HG02763 (cell line): ENCODE results near the gene CMIP.
"Not testable (repeated sequence)": the region's sequence is repeated elsewhere in the genome, so short reads cannot be mapped to it uniquely, and the experiment has no call there.

ENCODE experiments used
- ATAC-seq: cut with Tn5 transposase; IDR thresholded peaks from one replicate; pipeline ENCODE4 v1.9.1; 2021; ENCODE audit warnings: mild to moderate bottlenecking, moderate library complexity; ENCODE audit not compliant: unreplicated experiment

The CMIP gene

GRCh38 chr16:81671738-81672597, 227.4 kb downstream of the CMIP start:
- no peak for ATAC-seq

- ATAC-seq: no peak
These were observed 228.8 kb downstream of the CMIP start for GRCh38 chr16:81673432-81673831.

GRCh38 chr16:81675662-81676061, 231.1 kb downstream of the CMIP start:
- ATAC-seq: no peak

GRCh38 chr16:81676066-81676882, 231.7 kb downstream of the CMIP start:
- no peak for ATAC-seq

- no peak for ATAC-seq
These were observed 232.5 kb downstream of the CMIP start for GRCh38 chr16:81676883-81677737.

- no peak for ATAC-seq
These were observed 233.9 kb downstream of the CMIP start for GRCh38 chr16:81678326-81679095.

GRCh38 chr16:81679721-81680430, 235.3 kb downstream of the CMIP start:
- ATAC-seq: no peak

GRCh38 chr16:81680444-81681275, 236.1 kb downstream of the CMIP start:
- ATAC-seq: no peak

GRCh38 chr16:81681311-81681710, 236.7 kb downstream of the CMIP start:
- no peak for ATAC-seq

- ATAC-seq: no peak
These were observed 239.7 kb downstream of the CMIP start for GRCh38 chr16:81684242-81684837.

GRCh38 chr16:81684901-81685300, 240.3 kb downstream of the CMIP start:
- ATAC-seq: no peak

- ATAC-seq: no peak
These were observed 242.0 kb downstream of the CMIP start for GRCh38 chr16:81686391-81687130.

- ATAC-seq: no peak
These were observed 242.5 kb downstream of the CMIP start for GRCh38 chr16:81687131-81687456.

- no peak for ATAC-seq
These were observed 243.6 kb downstream of the CMIP start for GRCh38 chr16:81688182-81688581.

- ATAC-seq: not testable (repeated sequence)
These were observed 244.2 kb downstream of the CMIP start for GRCh38 chr16:81688839-81689238.

GRCh38 chr16:81692021-81692420, 247.4 kb downstream of the CMIP start:
- no peak for ATAC-seq

GRCh38 chr16:81692571-81692970, 248.0 kb downstream of the CMIP start:
- no peak for ATAC-seq
